Spinal cord (tissue), 10 donors: ENCODE measurements around the gene OSGIN1. TPM values are rescaled to one million over a fixed set of nuclear protein-coding genes. Genes with fewer than 3 reads are reported as not detected.

ENCODE experiments used
- DNase-seq, 6 donors: peaks; one replicate each; pipeline versions ENCODE4 v3.0.0 to v3.0.0-alpha.2; 2013 to 2015; ENCODE audit warnings: low spot score in 6 of 6, low read depth in 4 of 6
- H3K27ac ChIP-seq: one replicate; pipeline ENCODE4 v1.5.1; 2013; ENCODE audit warnings: low read depth, low read length, control low read depth
- H3K27me3 ChIP-seq: one replicate; pipeline ENCODE4 v1.6.1; 2013; ENCODE audit warnings: low read length; ENCODE audit not compliant: control insufficient read depth, insufficient read depth
- H3K36me3 ChIP-seq: one replicate; pipeline ENCODE4 v1.6.1; 2013; ENCODE audit warnings: low read length; ENCODE audit not compliant: control insufficient read depth, insufficient read depth
- H3K4me1 ChIP-seq: one replicate; pipeline ENCODE4 v1.6.1; 2013; ENCODE audit warnings: low read length; ENCODE audit not compliant: control insufficient read depth, insufficient read depth
- H3K4me3 ChIP-seq: one replicate; pipeline ENCODE4 v1.5.1; 2013; ENCODE audit warnings: low read depth, low read length, control low read depth
- H3K9me3 ChIP-seq: one replicate; pipeline ENCODE4 v1.6.1; 2013; ENCODE audit warnings: low read length; ENCODE audit not compliant: control insufficient read depth, insufficient read depth
- WGBS: methylation state at CpG from one replicate; pipeline ENCODE4 v1.1.5; 2013; ENCODE audit warnings: missing lambda C conversion rate; ENCODE audit not compliant: insufficient coverage; 5-methylcytosine and 5-hydroxymethylcytosine counted together
- polyA plus RNA-seq, 2 donors: library from polyadenylated mRNA; unstranded; fragments of 120-200 nt; gene quantifications; one replicate each; pipeline ENCODE4 v1.2.1, GENCODE V29; 2013; ENCODE audit not compliant: insufficient read length in 2 of 2
- total RNA-seq, 2 donors: library from RNA; depleted of rRNA in 1 of 2; stranded (reverse); fragments of 120-200 nt in 1 of 2; fragments of >200 nt in 1 of 2; gene quantifications; one replicate each; pipeline versions ENCODE4 v1.2.3 to v1.2.4, GENCODE V29; 2013 to 2014
- donor health status: healthy.

OSGIN1 gene
- total and polyA plus RNA-seq, 4 donors = 0.20 to 1.2 (median 0.68) TPM

- Histone ChIP-seq H3K4me1 (no peaks in the 10 kb centered on the region), H3K27ac (no peak overlapping the region), H3K36me3 (peaks cover 83% of the 10 kb centered on the region), H3K9me3 (no peaks in the 10 kb centered on the region), H3K4me3 (no peak overlapping the region), H3K27me3 (no peaks in the 10 kb centered on the region)
- WGBS = 93% methylated on average over 21 of the region's 21 CpGs
- DNase-seq = no peak
Observed at GRCh38 chr16:83914091-83914710, 38.8 kb upstream of the OSGIN1 start.

DNA sequence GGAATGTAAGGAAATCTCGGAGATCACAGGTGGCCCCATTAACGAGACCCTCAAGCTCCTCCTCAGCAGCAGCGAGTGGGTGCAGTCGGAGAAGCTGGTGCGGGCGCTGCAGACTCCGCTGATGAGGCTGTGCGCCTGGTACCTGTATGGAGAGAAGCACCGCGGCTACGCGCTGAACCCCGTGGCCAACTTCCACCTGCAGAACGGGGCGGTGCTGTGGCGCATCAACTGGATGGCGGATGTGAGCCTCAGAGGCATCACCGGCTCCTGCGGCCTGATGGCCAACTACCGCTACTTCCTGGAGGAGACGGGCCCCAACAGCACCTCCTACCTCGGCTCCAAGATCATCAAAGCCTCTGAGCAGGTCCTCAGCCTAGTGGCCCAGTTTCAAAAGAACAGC lies 38.0 kb upstream of the OSGIN1 start:
- H3K9me3 ChIP-seq = no peaks in the 10 kb centered on the region
- H3K27ac ChIP-seq = no peak overlapping the region
- DNase-seq = no peak
- no peaks in the 10 kb centered on the region for H3K4me1 ChIP-seq
- no peaks in the 10 kb centered on the region for H3K27me3 ChIP-seq
- WGBS = 93% methylated on average over 22 of the region's 22 CpGs
- H3K36me3 ChIP-seq = peaks cover 84% of the 10 kb centered on the region
- no peak overlapping the region for H3K4me3 ChIP-seq

- H3K4me3 ChIP-seq = no peak overlapping the region
- no peaks in the 10 kb centered on the region for H3K4me1 ChIP-seq
- no peak overlapping the region for H3K27ac ChIP-seq
- no peaks in the 10 kb centered on the region for H3K27me3 ChIP-seq
- WGBS = 96% methylated on average over 12 of the region's 14 CpGs
- no peak for DNase-seq
- H3K36me3 ChIP-seq = peaks cover 85% of the 10 kb centered on the region
- H3K9me3 ChIP-seq = no peaks in the 10 kb centered on the region
Observed at GRCh38 chr16:83915491-83915890, 37.5 kb upstream of the OSGIN1 start.

GRCh38 chr16:83917152-83918120 lies 35.6 kb upstream of the OSGIN1 start:
- H3K4me1 ChIP-seq = no peaks in the 10 kb centered on the region
- WGBS = 89% methylated on average over 50 of the region's 51 CpGs
- DNase-seq = no peak

DNA sequence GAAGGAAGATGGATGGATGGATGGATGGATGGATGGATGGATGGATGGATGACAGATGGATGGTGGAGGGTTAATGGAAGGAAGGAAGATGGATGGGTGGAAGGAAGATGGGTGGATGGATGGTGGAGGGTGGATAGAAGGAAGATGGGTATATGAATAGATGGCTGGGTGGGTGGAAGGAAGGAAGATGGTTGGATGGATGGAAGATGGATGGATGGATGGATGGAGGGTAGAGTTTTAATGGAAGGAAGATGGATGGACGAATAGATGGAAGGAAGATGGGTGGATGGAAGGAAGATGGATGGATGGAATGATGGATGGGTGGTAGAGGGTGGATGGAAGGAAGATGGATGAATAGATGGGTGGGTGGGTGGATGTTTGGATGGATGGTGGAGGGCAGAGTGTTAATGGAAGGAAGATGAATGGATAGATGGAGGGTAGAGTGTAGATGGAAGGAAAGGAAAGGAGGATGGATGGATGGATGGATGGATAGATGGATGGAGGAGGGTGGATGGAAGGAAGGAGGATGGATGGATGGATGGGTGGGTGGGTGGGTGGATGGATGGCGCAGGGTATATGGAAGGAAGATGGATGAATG lies 32.0 kb upstream of the OSGIN1 start:
- Histone ChIP-seq H3K27ac (no peak overlapping the region), H3K36me3 (peaks cover 85% of the 10 kb centered on the region), H3K27me3 (no peaks in the 10 kb centered on the region), H3K4me3 (no peak overlapping the region), H3K4me1 (no peaks in the 10 kb centered on the region), H3K9me3 (no peaks in the 10 kb centered on the region)
- WGBS = 87% methylated on average over 1 of the region's 2 CpGs
- no peak for DNase-seq

More at GRCh38 chr16:83917152-83918120, 35.6 kb upstream of the OSGIN1 start:
- H3K36me3 ChIP-seq = peaks cover 84% of the 10 kb centered on the region
- H3K9me3 ChIP-seq = no peaks in the 10 kb centered on the region
- H3K27me3 ChIP-seq = no peaks in the 10 kb centered on the region
- H3K4me3 ChIP-seq = no peak overlapping the region
- no peak overlapping the region for H3K27ac ChIP-seq

- Histone ChIP-seq H3K27me3 (no peaks in the 10 kb centered on the region), H3K4me1 (peaks cover 10% of the 10 kb centered on the region), H3K9me3 (no peaks in the 10 kb centered on the region), H3K4me3 (no peak overlapping the region), H3K27ac (no peak overlapping the region), H3K36me3 (peaks cover 66% of the 10 kb centered on the region)
- WGBS = 88% methylated on average over 24 of the region's 31 CpGs
- no peak for DNase-seq
Observed at GRCh38 chr16:83923581-83924365, 29.3 kb upstream of the OSGIN1 start.

- Histone ChIP-seq H3K36me3 (peaks cover 58% of the 10 kb centered on the region), H3K4me3 (no peak overlapping the region), H3K27me3 (no peaks in the 10 kb centered on the region), H3K27ac (no peak overlapping the region), H3K9me3 (no peaks in the 10 kb centered on the region), H3K4me1 (peaks cover 10% of the 10 kb centered on the region)
- no peak for DNase-seq
- 75% methylated on average over 12 of the region's 13 CpGs for WGBS
Observed at GRCh38 chr16:83924686-83925085, 28.4 kb upstream of the OSGIN1 start.

DNA sequence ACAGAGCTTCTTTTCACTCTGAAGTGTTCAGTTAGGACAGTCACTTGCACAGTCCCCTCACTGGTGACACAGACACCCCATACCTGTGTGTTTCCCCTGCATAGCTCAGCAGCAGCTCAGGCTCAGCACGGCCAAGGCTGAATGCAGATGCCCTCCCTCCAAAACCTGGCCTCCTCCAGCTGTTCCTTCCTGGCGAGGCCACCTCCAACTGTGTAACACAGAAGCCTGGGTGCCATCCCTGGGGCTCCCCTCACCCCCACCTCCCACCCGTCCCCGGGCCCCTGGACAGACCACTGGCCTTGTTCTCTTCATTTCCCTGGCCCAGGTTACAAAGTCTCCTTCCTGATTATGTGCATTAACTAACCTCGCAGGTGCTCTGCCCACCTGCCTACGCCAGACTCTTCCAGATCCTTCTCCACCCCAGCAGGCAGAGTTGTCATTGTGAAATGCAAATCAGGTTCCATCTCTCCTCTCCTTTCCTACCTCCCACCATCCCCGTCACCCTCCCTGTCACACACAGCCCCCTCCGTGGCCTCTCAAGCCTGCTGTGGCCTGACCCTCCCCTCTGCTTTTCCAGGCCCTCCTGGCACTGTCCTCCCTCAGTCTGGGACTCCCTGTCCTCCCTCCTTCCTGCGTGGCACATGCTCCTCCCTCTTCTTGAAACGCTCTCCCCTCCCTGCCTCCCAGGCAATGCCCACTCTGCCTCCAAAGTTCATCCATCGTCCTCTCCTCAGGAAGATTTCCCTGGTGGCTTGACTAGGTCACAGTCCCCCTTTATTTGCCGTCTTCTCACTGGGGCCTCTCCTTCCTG lies 27.7 kb upstream of the OSGIN1 start:
- WGBS = 78% methylated on average over 12 of the region's 12 CpGs
- no peaks in the 10 kb centered on the region for H3K27me3 ChIP-seq
- H3K9me3 ChIP-seq = no peaks in the 10 kb centered on the region
- H3K27ac ChIP-seq = no peak overlapping the region
- peaks cover 10% of the 10 kb centered on the region for H3K4me1 ChIP-seq
- H3K36me3 ChIP-seq = peaks cover 58% of the 10 kb centered on the region
- no peak for DNase-seq
- no peak overlapping the region for H3K4me3 ChIP-seq
